GM19023 (cell line): ENCODE data around the gene WIPI1.
"Not testable (repeated sequence)": the region's sequence is repeated elsewhere in the genome, so short reads cannot be mapped to it uniquely, and the experiment has no call there.

Experiments used
- ATAC-seq: cut with Tn5 transposase; IDR thresholded peaks from one replicate; pipeline ENCODE4 v1.9.1; 2021; ENCODE audit warnings: mild to moderate bottlenecking, moderate library complexity; ENCODE audit not compliant: unreplicated experiment

WIPI1 gene

GRCh38 chr17:68387435-68388218 lies 69.7 kb downstream of the WIPI1 start:
- no peak for ATAC-seq

DNA sequence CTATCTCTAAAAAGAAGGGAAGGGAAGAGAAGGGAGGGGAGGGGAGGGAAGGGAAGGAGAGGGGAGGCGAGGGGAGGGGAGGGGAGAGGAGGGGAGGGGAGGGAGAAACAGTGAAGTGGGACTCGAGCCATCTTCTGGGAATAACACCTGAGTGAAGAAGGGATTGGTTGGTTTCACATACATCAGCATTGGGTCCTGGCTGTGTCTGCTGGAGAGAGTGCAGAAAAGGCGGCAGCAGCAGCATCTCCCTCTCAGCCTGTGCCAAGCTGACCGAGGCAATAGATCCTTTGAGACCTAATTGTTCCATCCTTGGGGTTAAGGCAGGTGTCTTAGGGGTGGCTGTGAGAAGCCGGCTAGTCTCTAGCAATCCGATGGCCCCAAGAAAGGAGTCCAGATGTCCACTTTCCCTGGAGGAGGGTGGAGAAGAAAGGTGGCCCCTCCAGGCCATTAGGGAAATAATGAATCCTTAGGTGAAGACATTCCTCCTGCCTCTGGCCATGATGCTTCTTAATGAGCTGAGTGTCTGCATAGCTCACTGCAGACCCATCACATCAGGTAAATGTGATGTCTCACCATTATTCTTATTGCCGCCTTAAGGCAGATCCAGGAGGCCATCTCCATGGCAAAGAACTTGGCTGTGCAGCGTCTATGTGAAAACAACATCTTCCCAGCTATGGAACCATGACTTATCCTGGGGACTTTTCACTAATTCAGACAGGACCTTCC lies 71.6 kb downstream of the WIPI1 start:
- no peak for ATAC-seq

GRCh38 chr17:68384941-68385340 lies 72.4 kb downstream of the WIPI1 start:
- ATAC-seq: no peak

DNA sequence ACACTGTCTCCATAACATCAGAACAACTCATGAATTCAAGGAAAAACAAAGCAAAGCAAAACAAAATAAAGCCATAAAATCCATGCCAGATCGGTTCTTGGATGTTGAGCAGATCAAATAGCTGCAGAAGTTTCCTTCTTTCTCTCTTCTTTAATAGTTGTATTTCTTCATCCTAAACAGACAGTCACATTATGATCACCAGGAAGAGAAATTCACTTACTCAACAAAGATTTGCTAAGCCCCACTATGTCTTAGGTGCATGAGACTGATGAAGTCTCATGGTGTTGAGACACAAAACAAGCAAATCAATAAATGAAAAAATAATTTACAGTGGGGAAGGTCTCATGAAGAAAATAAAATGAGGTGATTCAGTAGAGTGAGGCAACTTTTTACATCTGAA lies 72.8 kb downstream of the WIPI1 start:
- ATAC-seq: no peak

GRCh38 chr17:68383443-68384321 lies 73.6 kb downstream of the WIPI1 start:
- ATAC-seq: no peak

DNA sequence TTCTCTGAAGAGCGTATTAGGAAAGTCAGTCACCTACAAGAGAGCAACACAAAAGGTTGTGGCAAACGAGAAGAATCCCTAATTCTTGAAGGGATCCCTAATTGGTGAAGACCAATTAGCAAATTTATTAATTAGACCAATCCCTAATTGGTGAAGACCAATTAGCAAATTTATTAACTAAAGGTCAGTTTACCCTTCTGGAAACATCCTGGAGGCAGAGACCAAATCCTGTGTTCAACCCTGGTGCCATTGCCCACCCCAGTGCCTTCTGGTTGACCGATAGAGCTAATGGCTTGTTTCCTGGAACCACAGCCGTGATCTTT lies 74.2 kb downstream of the WIPI1 start:
- ATAC-seq: no peak

- no peak for ATAC-seq
Observed at GRCh38 chr17:68382582-68383085, 74.7 kb downstream of the WIPI1 start.

- ATAC-seq: no peak
Observed at GRCh38 chr17:68381076-68381900, 76.0 kb downstream of the WIPI1 start.

GRCh38 chr17:68379692-68380677 lies 77.3 kb downstream of the WIPI1 start:
- no peak for ATAC-seq

DNA sequence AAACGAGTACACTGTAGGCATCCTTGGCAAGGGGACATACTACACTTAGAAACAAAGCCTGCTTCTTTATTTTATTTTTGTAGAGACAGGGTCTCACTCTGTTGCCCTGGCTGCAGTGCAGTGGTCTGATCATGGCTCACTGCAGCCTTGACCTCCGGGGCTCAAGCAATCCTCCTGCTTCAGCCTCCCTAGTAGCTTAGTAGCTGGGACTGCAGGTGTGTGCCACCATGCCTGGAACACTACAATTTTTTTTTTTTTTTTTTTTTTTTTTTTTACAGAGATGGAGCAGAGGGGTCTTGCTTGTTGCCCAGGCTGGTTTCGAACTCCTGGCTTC lies 78.2 kb downstream of the WIPI1 start:
- no peak for ATAC-seq

DNA sequence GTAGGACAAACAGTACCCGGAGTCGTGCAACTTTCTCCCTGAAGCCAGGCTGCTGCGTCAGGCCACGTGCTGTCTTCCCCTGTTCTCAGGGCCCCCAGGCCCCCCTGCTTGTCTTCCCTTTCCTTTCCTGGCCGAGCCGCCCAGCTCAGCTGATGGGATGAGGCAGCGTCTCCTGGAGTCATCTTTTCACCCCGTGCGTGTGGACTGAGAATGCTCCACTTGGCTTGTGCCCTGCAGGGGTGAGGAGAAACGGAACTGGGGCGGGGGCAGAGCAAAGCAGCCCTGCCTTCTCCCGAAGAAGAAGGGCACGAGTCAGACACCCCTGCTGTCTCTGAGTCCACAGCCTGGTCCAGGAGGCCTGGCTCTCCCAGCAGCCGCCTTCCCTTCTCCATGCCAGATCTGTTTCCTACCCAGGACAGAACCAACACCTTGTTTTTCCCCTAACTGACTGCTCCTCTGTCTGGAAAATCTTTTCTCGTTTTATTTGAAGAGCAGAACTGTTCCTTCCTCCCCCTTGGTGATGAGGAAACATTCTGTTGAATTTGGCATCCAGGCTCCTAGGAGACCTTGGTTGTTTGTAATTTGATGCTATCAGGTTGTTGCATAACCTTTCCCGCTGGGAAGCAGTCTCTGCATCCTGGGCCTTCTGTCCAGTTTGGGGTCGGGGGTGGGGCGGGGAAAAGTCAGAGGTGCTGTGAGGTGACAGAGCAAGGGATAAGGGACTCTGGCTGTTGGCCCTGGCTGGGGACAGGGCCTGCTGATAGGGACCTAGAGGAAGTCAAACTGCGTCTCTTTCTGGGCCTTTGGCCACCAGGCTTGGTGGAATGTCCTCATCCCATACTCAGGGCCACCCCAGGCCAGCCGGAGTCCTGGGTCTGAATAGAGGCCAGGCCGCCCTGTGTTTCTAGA lies 78.8 kb downstream of the WIPI1 start:
- no peak for ATAC-seq

DNA sequence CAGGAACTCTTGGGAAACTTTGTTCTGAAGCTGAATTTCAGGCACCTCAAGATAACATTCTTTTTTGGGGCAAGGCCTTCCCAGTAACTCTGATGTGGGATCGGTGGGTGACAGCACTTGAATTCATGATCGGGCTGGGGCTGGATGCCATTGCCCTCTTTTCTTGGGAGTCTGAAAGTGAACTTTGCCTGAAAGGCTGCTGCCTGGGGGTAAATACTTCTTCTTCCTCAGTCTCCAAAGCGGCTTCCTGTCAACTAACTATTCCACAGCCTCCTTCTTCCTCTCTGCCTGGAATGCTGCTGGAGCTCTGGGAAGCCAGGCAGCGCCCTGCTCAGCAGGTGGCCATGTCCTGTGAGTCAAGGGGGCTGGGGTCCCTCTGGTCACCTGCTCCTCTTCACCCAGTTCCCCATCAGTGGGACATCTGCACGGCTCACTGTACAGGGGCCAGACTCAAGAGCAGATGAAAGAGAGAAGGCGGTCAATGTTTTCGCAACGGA lies 79.5 kb downstream of the WIPI1 start:
- ATAC-seq: no peak

GRCh38 chr17:68376178-68376577 lies 81.1 kb downstream of the WIPI1 start:
- not testable (repeated sequence) for ATAC-seq

DNA sequence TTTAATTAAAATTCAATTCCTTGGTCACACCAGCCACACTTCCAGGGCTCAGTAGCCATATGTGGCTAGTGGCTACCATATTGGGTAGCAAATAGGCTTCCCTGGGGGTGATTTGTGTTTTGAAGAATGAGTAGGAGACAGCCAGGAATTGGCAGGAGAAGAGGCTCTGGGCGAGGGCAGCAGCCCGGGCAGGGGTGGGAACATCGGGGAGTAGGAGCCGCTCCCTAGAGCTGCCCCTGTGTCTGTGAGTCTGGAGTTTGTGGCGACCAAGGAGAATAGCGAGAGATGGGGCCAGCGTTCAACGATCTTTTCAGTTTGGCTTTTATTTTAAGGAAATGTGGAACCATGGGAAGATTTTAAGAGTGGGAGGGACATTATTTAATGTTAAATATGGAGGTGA lies 81.7 kb downstream of the WIPI1 start:
- ATAC-seq: no peak
